Stomach (tissue), 4 donors: ENCODE measurements around the gene SPG7.

Experiments
- CTCF ChIP-seq, 7 experiments: fragments of 450-650 bp in 4 of 7; fragments of 200-600 bp in 3 of 7; sonication (generic) in 3 of 7; IDR thresholded peaks; one replicate each; pipeline ENCODE4 v1.5.1; 2016 to 2019; ENCODE audit warnings: antibody characterized with exemption in 7 of 7, control low read depth in 2 of 7, mild to moderate bottlenecking in 1 of 7
- EP300 ChIP-seq: sonication (generic); formaldehyde crosslinking; IDR thresholded peaks from one replicate; pipeline ENCODE4 v1.6.1; 2017; ENCODE audit warnings: antibody characterized with exemption
- POLR2A ChIP-seq, 4 donors: fragments of 450-650 bp; IDR thresholded peaks; one replicate each; pipeline ENCODE4 v1.6.1; 2016; ENCODE audit warnings: antibody characterized with exemption in 4 of 4, control low read depth in 2 of 4, mild to moderate bottlenecking in 1 of 4, moderate library complexity in 1 of 4
- POLR2AphosphoS5 ChIP-seq, 3 donors: sonication (generic); formaldehyde crosslinking; IDR thresholded peaks; one replicate each; pipeline ENCODE4 v1.6.1; 2016; ENCODE audit warnings: antibody characterized with exemption in 3 of 3

GRCh38 chr16:89548344-89549006 is 40.3 kb downstream of the SPG7 start:
- TF ChIP-seq CTCF (IDR thresholded peaks at IDR 0.05), result no peak
- no peak for TF ChIP-seq POLR2A (IDR thresholded peaks at IDR 0.05)
- no peak for TF ChIP-seq EP300
- no peak for TF ChIP-seq POLR2AphosphoS5 (IDR thresholded peaks at IDR 0.05)
